NCI-H146 treated with DMSO at 0.1 percent for 48 hours (cell line): Measurements from ENCODE around the gene RNF144A.

Source experiments
- DNase-seq: peaks from one replicate; lab custom pipeline; 2025; ENCODE audit not compliant: unreplicated experiment; lab: John Stamatoyannopoulos, UW

The RNF144A gene

GRCh38 chr2:6945821-6946220 lies 28.6 kb downstream of the RNF144A start:
- no peak for DNase-seq

DNA sequence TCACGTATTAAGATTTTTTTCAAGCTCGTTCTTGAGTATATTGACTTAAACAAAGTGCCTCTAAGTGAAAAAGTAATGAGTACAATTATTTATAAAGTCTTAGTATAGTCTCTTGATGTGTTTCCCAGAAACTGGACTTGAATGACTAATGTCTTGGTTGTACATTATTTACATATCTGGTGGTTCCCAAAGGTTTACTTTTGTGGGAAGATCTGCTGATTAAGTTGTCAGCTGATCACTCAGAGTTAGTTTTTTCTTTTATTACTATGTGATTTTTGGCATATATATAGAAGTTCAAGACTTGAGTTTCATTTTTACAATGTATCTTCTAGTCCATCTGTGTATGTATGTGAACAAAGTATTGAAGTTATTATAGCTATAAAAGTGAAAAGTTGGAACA lies 29.5 kb downstream of the RNF144A start:
- DNase-seq = no peak

- DNase-seq = no peak
These were observed 30.9 kb downstream of the RNF144A start for GRCh38 chr2:6947929-6948676.

DNA sequence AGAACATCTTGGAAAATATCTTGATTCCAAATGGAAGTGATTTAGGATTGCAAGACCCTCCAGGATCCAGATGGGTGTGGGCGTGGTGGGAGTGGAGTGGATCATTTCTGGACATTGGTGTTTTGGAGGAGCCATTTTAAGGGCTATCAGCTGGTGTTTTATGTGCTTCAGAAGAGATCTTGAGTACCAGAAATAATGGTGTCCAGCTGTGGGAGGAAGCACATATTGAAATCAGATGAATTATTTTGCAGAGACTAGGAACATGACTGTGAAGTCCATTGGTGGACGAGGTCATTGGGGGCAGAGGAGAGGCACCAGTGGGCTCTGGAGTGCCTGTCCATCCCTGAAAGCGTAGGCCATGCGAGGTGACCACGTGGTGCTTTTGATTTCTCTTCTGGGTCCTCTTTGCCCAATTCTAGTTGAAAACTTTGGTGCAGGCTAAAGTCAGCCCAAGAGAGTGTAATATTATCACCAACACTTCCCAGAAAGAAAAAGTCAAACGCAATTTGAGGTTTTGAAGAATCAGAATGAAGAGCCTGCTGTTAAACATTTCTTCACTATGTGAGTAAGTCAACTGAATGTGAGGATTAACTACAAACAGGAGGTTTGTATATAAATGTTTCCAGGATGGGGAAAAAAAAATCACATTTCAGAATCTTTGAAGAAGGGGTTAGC lies 31.6 kb downstream of the RNF144A start:
- no peak for DNase-seq

- no peak for DNase-seq
These were observed 33.8 kb downstream of the RNF144A start for GRCh38 chr2:6951046-6951445.

GRCh38 chr2:6952101-6952500 lies 34.9 kb downstream of the RNF144A start:
- DNase-seq = no peak

DNA sequence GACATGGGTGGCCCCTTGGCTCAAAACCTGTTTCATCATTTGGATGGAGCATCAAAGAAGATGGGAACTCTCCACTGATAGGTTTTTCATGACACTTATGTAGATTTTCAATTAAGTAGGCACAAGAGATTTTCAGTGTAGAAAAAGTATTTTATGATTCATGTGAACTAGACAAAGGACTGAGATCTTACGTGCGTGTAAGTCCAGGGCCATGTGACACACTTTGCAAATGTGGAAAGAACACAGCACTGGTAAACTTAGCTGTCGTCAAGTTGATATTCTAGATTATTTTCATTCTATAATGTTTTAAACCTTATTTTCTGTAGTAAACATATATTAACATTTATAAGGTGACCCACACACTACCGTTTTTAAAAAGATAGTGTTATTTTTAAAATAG lies 37.4 kb downstream of the RNF144A start:
- no peak for DNase-seq

DNA sequence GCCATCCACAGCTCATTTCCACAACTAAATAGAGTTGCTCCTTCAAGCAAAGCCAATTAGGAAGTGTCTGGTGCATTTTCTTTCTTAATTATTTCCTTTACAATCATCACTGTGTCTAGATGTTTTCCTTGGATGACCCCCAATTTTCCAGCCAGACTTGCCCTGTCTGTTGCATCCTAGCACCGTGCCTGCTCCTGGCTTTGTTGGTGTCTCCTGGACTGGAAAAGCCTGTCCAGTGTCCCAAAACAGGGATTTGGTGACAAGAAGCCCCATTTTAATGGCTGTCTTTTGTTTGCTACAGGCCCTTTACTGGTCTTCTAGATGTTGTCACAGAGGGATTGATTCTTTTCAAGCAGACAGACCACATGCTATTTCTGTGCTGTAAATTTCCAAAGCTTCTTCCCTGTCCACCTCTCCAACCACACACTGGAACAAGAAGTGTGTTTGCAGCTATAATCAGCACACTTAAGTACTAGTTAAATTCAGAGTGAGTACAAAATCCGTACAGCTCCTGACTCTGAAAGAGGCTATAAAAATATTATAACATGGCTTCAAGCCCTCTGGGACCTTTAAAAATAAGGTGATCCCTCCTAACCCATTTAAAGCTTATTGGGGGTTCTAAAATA lies 38.4 kb downstream of the RNF144A start:
- DNase-seq = no peak

GRCh38 chr2:6956566-6956965 lies 39.4 kb downstream of the RNF144A start:
- no peak for DNase-seq

GRCh38 chr2:6957031-6957714 lies 40.0 kb downstream of the RNF144A start:
- no peak for DNase-seq

DNA sequence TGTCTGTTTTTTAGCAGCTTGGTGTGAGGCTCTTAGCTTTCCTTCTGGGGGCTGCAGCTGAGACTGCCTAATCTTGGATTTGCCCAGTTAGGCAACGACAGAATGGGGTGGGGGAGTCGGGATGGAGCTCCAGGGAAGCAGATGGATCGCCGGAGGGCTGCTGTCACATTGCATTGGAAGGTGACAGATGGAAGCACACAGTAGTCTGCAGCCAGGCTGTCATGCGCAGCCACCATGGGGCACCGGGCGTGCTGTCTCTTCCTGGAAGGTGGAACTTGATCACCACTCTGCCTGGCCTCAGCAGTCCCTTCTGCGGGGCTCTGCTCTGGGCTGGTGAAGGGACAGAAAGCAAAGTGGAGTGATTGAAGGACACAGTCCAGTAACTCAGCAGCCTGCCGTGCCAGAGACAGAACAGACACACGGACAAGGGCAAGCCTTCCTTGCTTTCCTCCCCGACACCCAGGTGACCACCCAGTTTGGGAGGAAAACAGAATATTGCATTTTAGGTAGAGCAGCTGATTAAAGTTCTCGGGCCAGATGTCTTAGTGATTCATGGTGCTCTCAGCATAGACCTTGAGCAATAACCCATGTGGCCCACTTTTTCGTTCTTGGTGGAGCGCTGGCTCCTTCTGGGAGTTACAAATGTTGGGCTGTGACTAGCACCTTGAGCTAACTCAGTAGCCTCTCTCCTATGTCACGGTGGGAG lies 40.9 kb downstream of the RNF144A start:
- DNase-seq = no peak

GRCh38 chr2:6958616-6959235 lies 41.5 kb downstream of the RNF144A start:
- DNase-seq = no peak

DNA sequence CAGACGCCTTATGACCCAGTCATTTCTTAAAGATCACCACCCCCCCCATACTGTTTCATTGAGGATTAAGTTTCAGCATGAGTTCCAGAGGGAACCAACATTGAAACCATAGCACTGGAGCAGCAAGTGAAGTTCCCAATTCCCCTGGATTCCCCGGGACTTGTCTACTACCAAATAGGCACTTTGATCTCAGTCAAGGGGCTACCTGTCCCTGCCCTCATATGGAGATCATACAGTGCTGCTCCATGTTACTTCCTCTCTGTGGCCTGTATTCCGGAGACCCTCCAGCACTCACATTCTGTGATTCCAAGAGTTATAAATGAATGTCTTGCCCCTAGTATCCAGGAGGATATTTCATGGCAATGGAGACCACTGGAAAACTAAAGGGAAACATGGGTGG lies 42.5 kb downstream of the RNF144A start:
- DNase-seq = no peak

DNA sequence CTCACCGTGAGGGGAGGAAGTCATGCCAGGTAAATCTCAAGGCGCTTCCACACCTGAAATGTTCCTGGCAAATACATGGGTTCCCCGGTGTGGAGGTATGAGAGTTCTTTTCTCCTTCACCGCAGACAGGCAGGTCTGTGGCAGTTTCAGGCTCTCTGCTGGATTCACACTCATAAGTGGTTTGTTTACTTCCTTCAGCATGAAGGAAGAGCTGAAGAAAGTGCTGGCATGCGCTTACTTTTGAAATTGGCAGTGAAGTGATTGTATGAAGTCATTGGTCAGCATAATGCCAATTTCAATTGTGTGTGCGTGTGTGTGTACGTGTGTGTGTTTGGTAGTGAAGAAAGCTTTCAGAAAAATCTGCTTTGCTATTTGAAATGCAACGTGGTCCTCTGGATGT lies 43.4 kb downstream of the RNF144A start:
- no peak for DNase-seq

GRCh38 chr2:6963727-6964126 lies 46.5 kb downstream of the RNF144A start:
- no peak for DNase-seq

- DNase-seq = no peak
These were observed 48.0 kb downstream of the RNF144A start for GRCh38 chr2:6965071-6965795.

DNA sequence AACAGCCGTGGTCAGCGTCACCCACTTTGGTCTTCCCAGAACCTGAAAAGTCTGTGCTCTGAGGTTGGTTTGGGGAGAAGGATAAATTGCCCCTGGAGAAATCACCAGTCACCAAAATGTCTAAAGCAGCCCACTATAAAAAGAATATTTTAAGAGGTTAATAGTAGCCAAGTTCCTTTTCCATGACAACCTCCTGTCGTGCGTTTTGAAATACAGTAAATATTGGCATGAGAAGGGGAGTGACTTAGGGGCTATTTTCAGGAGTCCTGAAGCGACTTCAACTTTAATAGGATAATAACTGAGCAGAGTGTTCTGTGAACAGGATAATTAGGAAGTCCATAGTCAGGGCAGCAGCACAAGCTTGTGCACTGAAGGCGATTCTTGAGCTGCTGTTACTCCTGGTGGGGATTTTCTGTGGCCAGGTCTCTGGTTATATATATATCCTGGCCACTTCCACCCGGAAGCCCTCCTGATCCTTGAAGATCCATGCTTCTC lies 49.3 kb downstream of the RNF144A start:
- DNase-seq = no peak

GRCh38 chr2:6967301-6967700 lies 50.1 kb downstream of the RNF144A start:
- no peak for DNase-seq

- no peak for DNase-seq
These were observed 51.3 kb downstream of the RNF144A start for GRCh38 chr2:6968319-6969100.
